ENCODE results near the gene FRS2.

GRCh38 chr12:69570545-69571399, 100.6 kb downstream of the FRS2 start:
- no peak for TF ChIP-seq REST (IDR thresholded peaks at IDR 0.05; ENCODE audit: insufficient read depth in 1 of 2, low read depth in 2 of 2, low read length in 2 of 2)
- no peak for TF ChIP-seq SIN3A (IDR thresholded peaks at IDR 0.05; ENCODE audit: borderline replicate concordance, insufficient read depth, low read length)
- no peak for TF ChIP-seq POLR2AphosphoS5 (IDR thresholded peaks at IDR 0.05; ENCODE audit: low read depth, low read length)
- TF ChIP-seq TAF1 (IDR thresholded peaks at IDR 0.05; ENCODE audit: borderline replicate concordance, insufficient read depth, low read length), result no peak
- no peak for TF ChIP-seq FOXP2 (optimal IDR thresholded peaks at IDR 0.05; ENCODE audit: borderline replicate concordance, extremely low read depth, extremely low read length, insufficient read depth)

Measured in PFSK-1 (cell line).